NCI-H2196 (cell line): ENCODE data around the gene HEXIM1.
A peak's percentile ranks its signal among the peaks of the same experiment; 100 is the strongest.

Experiments
- DNase-seq: peaks from one replicate; lab custom pipeline; 2025; ENCODE audit not compliant: unreplicated experiment; lab: John Stamatoyannopoulos, UW

Gene HEXIM1

DNA sequence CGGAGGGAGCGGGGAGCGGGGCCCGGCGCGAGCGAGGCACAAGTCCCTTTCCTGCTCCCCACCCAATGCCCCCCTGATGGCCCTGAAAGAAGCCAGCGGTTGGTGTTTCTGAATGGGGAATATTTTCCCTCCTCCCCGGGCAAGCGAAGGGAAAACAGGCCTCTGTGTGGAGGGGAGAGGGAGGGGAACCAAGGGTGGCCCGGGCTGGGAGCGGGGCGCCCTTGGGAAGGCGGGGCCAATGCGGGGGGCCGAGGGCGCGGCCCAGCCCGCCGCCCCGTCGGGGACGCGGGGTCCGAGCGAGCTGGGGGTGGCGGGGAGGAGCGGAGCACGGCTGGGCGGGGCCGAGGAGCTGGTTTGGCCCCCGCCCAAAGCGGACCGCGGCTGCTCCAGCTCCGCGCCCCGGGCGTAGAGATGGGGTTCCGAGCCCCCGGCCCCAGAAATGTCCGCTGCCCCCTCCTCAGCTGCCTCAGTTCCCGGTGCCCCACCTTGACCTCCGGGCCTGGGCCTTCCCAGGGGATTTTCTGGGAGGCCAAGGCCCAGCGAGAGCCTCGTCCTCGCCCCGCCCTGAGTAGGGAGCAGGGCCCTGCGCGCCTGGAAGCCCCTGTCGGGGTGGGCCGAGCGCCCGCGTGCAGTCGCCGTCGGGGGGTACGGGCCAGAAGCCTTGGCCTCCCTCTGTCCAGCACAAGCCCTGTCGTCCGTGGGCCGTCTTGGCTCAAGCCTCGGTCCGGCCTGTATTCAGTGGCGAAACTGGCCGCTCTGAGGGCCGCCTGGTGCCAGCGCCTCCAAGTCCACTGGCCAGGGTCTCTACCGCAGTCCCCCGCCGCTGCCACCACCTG, 3.9 kb upstream of the HEXIM1 start:
- no peak for DNase-seq

DNA sequence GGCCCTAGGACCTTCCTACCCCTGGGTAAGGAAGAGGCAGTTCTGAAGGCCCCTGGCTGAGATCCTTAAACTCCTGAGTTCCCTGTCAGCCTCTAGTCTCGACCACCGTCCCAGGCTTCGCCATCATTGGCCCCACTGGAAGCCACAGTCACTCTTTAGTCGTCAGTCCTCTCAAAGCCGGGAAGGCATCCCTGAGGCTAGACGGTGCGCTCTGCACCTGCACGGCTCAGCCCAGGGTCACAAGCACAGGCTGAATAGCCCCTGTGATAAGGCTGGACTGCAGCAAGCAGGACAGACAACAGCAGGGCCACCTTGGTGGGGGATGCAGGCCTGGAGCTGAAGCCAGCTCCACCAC, 3.3 kb upstream of the HEXIM1 start:
- no peak for DNase-seq

DNA sequence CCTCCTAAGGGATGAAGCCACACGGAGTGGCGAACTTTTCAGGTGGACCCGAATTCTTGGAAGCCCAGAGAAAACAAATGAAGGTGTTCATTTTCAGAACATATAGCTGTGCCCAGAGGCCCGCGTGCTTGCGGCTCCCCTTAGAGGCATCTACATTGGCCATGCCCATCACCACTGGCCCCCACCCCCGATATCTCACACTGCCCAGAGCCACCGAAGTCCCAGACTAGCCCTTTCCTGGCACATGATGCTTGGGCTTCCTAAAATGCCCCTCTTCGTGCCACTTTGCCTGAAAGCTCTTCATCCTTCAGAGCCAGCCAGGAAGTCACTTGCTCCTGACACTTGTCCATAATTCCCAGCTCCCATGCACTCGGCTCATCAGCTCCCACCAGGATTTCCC, 2.1 kb upstream of the HEXIM1 start:
- no peak for DNase-seq

DNA sequence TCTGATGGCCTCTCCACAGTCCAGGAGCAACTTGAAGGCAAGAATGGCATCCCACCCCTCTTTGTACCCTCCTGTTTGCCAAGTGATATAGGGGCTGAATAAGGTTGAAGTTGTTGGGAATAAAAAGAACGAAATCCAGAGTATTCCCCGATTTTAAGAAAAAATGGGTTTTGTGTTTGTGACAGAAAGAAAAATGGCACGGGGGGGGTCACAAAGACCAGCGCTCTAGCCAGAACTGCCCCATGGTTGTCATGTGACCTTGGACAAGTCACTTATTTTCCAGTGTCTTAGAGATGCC, 1.7 kb upstream of the HEXIM1 start:
- DNase-seq: no peak

DNA sequence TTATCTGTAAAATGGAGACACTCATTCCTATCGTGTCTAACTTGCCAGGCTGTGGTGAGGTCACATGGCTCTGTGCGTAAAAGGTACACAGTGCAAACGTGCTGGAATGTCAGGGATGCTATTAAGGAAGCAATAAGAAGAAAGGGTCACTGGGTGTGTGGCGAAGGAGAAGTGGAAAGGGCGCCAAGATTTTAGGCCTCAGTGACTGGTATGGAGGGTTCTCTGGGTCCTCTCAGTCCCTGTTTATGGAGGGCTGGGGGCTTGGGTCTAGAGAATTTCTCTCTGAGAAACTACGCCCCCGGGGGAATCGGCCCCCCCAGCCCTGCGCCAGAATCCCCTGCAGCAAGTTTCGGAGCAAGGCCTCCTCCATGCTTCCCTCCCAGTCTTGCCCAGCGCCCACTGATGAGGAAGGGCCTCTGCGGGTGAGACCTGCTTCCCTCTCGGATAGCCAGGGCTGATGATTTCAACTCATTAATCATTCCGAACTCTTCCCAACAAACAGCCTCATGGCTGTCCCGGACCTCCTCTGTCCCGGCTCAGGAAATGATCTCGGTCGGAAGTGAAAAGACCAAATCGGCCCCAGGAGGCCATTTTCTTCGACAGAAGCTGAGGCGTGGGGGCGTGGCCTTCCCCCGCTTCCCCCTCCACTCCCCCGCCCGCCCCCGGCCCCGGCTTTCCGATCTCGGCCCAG, 1.2 kb upstream of the HEXIM1 start:
- DNase-seq: peak; percentile 85

DNA sequence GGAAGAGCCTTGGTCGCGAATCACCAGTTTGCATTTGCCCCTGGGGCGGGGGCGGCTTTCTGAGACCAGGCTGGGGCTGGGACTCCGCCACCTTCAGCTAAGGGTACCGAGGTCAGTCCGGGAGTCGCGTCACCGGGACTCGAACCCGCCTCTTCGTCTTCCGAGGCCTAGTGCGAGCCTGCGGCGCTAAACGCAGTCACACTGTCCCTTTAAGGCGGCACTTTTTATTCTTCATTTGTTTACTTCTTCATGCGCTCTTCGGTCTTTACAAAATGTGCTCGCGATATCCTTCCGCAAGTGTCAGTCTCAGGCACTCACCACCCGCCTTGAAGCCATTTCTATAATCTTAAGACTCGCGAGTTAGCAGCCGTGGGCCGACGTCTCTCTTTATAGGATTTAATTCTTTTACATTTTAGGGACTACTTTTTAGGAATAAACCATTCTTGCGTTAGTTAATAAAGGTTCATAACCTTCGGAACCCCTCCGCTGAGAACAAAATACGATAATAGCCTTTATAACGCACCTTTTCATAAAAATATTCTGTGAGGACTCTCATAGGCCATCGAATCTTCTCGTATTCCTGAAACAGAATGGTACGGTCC, 593 bp upstream of the HEXIM1 start:
- peak; percentile 90 for DNase-seq

DNA sequence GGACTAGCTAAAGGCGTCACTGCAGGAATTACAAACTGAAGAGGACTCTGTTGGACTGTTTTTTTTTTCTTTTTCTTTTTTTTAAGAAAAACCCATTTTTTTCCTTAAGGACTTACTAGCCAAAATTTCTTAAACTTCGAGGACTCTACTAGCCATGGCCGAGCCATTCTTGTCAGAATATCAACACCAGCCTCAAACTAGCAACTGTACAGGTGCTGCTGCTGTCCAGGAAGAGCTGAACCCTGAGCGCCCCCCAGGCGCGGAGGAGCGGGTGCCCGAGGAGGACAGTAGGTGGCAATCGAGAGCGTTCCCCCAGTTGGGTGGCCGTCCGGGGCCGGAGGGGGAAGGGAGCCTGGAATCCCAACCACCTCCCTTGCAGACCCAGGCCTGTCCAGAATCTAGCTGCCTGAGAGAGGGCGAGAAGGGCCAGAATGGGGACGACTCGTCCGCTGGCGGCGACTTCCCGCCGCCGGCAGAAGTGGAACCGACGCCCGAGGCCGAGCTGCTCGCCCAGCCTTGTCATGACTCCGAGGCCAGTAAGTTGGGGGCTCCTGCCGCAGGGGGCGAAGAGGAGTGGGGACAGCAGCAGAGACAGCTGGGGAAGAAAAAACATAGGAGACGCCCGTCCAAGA, 878 bp downstream of the HEXIM1 start:
- peak; percentile 79 for DNase-seq

DNA sequence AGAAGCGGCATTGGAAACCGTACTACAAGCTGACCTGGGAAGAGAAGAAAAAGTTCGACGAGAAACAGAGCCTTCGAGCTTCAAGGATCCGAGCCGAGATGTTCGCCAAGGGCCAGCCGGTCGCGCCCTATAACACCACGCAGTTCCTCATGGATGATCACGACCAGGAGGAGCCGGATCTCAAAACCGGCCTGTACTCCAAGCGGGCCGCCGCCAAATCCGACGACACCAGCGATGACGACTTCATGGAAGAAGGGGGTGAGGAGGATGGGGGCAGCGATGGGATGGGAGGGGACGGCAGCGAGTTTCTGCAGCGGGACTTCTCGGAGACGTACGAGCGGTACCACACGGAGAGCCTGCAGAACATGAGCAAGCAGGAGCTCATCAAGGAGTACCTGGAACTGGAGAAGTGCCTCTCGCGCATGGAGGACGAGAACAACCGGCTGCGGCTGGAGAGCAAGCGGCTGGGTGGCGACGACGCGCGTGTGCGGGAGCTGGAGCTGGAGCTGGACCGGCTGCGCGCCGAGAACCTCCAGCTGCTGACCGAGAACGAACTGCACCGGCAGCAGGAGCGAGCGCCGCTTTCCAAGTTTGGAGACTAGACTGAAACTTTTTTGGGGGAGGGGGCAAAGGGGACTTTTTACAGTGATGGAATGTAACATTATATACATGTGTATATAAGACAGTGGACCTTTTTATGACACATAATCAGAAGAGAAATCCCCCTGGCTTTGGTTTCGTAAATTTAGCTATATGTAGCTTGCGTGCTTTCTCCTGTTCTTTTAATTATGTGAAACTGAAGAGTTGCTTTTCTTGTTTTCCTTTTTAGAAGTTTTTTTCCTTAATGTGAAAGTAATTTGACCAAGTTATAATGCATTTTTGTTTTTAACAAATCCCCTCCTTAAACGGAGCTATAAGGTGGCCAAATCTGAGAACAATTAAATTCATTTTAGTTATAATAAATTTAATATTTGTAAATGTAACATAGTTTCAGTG, 1.7 kb downstream of the HEXIM1 start:
- DNase-seq: no peak

DNA sequence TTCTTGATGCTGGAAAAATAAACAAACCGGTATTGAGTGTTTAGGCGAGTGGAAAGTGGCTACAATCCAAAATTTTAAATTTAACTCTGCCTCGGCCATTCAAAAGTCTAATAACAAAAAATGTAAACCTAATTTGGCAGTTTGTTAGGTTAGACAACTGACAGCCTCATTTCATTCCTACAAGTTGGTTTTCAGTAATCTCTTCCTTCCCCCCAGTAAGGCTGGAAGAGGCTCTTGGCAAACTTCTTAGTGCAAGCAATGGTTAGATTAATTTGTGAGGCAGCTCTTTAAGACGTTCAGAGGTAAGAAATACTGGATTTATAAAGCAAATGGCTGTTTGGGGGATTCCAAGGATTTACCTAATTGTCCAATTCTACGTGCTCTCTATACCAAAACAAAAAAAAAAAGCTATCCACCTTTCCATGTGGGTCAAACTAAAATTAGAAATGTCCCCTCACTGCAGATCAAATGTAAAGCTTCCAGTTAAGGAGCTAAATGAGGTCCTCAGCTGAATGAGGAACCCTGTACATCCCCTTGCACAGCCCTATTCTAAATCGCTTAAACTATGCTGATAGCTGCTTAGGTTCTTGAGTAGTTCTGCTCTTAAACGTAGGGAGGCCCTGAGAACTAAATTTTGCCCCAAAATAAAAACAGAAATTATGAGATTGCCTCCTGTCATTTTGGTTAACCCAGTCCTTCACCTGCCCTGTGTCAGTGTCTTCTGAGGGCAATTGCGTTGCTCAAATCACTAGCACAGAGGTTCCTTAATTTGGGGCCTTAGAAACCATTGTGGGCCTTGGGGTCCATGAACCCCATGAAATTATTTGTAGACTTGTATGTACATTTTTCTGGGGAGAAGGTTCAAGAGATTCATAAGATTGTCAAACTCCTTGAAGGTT, 2.9 kb downstream of the HEXIM1 start:
- DNase-seq: no peak

DNA sequence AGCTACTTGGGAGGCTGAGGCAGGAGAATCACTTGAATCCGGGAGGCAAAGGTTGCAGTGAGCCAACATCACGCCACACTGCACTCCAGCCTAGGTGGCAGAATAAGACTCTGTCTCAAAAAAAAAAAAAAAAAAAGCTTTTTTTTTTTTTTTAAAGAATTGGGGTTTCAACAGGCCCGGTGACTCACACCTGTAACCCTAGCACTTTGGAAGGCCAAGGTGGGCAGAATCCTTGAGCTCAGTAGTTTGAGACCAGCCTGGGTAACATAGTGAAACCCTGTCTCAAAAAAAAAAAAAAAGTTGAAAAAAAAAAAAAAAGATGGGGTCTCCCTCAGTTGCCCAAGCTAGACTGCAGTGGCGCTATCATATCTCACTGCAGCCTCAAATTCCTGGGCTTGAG, 6.8 kb downstream of the HEXIM1 start:
- DNase-seq: no peak

DNA sequence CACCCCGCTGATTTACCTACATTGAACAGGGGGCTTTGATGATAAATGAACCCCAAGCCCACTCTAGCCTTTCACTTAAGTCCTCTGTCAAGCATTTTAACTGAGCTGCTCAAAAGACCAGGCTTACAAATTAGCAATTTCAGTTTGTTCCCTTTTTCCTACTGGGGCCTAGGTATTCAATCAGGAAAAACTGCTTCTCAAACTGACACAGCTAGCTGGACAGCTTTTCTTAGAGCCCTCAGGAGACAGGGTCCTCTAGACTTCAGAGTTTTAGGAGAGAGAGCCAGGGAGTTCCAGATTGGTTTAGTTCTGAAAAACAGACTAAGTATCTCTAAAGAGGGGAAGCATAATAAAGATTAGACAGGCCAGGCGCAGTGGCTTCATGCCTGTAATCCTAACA, 7.2 kb downstream of the HEXIM1 start:
- no peak for DNase-seq

DNA sequence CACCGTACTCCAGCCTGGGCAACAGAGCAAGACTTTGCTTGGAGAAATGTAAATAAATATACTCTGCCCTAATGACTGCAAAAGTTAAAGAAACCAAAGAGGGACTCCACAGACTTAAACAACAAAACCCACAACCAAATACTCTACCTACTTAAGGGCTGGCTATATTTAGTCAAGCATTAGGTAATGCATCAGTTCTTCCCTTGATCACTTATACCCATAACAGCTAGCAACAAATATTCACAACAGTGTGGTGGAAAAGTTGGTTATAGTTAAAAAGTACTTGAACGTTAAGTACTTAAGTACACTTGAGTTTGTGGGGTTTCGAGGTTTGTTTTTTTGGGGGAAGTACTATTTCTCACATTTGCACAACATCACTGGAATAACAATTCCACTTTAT, 8.0 kb downstream of the HEXIM1 start:
- DNase-seq: no peak

DNA sequence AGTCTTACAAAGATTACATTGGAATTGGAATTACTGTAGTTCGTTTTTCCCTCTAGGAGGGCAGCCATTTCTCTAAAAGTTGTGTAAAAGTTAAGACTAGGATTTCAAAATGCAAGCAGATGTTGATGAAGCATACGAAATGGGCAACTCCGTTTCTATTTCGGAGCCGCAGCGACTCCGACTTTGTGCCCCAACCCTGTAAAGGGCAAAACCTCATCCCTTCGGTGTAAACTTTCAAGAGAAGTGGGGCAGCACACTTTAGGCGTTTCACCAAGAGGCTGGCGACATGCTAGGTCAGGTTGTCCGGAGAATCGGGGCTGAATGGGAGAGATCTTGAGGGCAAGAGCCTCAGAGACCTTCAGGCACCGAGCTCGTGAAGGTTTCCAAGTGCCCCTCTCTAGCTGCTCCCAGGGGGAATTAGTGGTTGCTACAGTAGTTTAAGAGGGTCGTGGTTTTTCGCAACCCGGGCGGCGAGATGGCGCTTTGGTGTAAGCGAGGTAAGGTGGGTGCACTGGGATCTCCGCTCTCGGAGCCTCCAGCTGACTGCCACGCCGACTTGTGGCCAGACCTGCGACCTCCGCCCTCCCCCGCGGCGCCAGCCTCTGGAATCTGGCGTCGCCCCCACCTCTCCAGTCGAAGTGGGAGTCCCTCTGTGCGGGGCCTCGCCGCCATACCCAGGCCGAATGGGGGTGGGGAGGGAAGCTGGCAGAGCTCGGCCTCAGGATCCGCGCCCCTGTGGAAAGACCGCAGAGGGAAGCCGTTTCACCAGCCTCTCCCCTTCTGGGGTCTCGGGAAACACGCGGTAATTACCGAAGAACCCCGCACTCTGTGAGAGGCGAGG, 12.4 kb downstream of the HEXIM1 start:
- DNase-seq: no peak

DNA sequence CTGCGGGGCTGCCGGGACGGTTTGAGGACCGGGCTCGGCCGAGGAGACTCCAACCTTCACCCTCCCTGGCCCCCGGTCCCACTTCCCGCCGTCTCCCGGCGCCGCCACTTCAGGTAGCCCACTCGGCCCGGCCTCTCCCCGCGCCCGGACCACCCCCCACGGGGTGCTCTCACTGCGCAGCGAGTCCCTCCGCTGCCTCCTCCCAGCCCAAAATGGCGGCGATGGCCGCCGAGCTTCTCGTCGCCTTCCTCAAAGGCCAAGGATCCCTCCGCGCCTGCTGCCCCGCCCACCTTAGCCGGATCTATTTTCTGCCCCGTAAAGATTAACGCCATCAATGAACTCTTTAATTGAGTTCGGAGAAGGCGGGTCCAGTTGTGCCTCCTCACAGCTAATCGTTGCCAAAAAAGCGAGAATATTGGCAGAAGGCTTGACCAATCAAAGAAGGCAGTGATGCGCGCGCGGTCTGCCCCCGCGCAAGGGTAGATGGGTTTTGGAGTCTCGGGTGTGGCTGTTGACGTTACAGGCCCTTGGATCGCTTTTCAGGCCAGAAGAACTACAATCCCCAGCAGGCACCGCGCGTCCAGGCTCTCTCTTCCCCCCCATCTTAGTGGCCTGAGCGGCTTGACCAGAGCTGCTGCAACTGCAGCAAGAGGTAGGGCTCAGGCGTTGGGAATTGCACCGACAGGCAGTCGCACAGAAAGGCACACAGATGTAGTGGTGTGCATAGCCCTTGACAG, 13.2 kb downstream of the HEXIM1 start, which contains the start of gene HEXIM2:
Gene HEXIM2 (plus strand): TSS at position 588 of the 737 bp plus-strand sequence. CDS start 919 bp downstream, outside the sequence.
- DNase-seq: peak; percentile 100

DNA sequence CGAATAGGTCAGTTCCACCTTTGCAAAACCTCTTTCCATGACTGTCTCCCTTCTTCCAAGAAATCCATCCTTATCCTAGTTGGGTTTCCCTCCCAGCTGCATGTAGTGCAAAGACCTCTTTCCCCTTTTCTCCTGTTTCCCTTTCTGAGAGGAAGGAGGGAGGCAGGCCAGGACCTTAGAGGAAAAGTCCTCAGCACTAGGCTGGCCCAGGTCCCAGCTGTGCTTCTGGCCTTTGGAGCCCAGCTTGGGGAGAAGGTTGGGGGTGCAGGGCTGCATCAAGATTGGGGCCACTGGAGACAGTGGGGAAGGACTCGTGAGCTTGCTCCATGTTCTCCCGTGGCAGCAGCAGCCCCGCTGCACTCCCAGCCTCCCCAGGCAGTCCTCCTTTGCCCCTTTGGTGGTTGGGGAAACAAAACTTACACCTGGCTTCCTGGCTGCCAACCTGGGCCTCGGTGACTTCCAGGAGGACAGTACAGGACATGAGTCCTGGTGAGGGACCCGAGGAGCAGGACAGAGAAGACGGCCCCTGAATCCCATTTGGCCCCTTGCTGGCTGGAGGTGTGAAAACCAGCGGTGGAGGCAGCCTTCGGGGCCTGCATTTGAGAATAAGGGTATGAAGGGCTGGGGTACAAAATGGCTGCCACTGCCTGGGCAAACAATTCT, 13.9 kb downstream of the HEXIM1 start:
- DNase-seq: no peak

DNA sequence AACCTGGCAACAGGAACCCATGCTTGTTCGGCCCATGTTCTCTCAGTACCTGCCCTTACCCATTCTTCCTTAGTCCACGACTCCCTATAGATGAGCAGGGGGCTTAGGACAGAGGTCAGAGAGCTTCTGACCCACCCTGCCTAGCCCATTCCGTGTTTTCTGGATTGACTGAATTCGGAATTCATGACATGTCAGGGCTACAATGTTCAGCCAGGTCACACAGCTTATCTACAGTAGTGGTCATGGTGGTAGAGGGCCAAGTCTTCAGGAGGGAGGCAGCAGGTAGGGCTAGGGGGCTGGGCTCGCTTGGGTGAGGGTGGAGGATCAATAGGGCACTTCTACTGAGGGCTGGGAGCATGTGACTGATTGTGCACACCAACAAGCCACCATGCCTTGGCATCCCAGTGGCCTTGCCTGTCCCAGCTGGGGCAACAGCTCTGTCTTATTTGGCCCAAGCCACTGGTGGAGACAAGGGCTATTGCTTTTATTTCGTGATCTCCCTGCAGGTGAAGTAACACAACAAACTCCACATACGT, 16.5 kb downstream of the HEXIM1 start:
- DNase-seq: no peak
